NCI-H1105 treated with DMSO at 0.1 percent for 48 hours (cell line): ENCODE data around the gene CCR3.

Experiments
- DNase-seq: peaks from one replicate; lab custom pipeline; 2025; lab: John Stamatoyannopoulos, UW

CCR3 gene

DNA sequence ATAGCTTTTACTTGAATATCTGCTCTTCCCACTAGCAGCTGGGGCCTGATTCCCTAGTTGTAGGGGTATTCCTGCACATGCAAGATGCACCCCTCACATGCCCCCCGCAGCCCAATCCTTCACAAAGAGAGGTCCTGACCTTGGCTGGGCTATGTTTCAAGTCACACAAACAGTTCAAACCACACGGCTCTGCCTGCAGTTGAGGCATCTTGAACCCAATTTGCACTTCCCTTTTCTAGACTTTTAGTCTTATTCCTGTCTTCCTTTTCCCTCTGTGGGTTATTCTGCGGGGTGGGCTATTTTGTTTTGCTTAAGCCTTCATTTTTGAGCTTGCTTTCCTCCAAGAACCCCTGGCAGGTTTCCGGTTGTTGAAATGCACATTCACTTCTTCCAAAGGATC, 20.9 kb upstream of the CCR3 start:
- no peak for DNase-seq

DNA sequence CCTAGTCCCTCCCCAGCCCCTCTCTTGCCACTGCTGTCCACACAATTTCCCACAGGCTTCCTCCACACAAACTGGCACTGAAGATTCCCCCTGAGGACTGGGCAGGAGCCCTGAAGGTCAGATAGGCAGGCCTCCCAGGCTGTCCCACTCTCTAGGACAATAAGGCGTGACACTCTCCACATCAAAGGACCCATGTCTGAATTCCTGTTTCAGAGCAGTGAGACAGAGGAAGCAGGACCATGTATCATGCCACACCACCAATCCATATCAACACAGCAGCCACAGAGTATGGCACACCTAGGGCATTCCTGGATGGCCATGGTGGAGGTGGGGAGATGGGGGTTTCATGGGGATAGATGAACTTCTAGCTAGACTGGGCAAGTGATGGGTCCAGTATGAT, 20.3 kb upstream of the CCR3 start:
- DNase-seq: no peak

DNA sequence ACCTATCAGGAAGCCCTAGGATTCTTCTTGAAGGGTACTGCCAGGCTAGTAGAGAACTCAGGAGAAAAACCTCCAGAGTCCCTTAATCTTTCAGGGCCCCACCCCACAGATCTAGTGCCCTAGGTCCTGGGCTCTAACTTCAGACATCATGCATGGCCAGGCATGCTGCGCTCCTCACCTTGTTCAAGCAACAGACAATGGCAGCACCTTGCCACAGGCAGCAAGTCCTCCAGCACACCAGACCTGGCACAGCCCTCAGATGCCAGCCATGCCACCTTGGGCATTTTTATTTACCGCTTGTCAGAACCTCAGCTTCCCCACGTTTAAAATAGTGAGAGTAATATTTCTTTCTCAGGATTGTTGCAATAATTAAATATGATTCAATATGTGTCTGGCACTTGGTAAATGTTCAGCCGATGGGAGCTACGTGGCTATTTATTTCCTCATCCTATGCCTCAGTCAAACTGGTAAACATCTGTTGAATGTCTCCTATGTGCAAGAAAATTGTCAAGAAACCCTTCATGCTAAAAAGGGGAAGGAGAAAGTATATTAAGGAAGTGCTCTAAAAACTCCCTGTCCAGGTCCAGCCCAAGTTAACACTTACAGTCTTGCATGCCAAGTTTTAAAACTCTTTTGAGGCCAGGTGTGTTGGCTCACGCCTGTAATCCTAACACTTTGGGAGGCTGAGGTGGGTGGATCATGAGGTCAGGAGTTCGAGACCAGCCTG, 19.7 kb upstream of the CCR3 start:
- DNase-seq: no peak

DNA sequence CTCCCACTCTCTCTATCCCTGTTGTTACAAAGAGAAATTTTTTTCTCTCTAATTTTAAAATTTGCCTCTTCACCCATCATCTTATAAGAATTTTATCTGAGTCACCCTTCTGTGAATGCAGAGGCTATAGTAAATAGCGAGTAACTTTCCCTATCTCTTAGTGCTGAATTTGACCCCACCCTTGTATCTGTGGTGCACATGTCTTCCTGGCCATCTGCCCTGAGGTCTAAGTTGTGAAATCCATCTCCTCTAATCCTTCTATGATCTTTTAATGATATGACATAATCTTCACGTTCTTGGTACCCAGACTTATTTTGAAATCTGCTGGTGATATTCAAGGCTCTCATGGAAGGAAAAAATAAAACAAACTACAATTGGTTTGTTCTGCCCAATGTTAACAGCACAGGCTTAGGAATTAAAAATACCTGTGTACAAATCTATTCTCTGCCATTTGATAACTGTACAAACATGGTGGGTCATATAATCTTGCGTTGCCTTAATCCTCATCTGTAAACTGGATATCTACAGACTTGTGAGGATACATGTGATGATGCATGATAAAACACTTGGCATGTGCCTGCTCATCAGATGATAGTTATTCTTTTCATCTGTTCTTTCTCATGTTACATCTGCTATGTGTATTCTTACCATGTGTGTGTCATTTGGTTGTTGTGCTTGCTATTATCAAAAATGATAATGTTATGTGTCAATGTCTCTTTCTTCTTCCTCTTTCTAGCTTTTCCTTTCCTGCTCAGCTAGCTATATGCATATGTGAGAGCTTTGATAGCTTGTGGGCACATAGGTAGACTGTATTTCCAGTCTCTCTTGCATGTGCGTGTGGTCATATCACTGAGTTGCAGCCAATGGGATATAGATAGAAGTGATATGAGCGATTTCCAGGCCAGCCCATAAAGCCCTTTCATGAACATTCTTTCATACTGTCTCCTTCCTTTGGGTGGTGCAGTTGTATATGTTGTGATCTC, 13.7 kb upstream of the CCR3 start:
- DNase-seq: no peak

DNA sequence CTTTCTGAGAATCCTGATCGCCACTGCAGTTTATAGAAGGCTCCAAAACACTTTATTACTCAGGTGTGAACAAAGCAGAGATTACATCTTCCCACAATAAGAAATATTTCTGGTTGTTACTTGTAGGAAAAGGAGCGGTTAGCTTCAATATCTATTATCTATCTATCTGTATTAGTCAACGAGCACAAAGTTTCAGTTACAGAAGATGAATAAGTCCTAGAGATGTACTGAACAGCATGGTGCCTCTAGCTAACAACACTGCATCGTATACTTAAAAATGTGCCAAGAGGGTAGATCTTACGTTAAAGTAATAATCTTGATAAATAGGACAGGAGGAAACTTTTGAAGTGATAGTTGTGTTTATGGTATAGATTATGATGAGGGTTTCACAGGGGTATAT, 10.9 kb upstream of the CCR3 start:
- no peak for DNase-seq

DNA sequence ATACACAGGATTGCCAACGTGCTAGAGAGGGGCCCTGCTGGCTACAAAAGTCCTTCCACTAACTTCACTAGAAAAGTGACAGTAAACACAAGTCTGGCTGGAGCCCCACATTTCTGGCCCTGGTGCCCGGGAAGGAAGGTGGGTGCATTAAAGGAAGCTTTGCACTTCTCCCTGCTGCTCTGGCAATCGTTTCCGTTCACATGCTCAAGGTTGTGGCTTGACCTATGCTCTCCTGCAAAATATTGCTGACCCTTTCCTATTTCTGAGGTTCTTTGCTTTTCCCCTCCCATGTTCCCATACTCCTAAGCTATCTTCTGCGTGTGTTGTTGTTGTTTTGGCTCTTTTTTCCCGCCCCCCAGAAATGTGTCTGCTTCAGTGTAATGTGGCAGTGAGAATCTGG, 9.1 kb upstream of the CCR3 start:
- DNase-seq: no peak

DNA sequence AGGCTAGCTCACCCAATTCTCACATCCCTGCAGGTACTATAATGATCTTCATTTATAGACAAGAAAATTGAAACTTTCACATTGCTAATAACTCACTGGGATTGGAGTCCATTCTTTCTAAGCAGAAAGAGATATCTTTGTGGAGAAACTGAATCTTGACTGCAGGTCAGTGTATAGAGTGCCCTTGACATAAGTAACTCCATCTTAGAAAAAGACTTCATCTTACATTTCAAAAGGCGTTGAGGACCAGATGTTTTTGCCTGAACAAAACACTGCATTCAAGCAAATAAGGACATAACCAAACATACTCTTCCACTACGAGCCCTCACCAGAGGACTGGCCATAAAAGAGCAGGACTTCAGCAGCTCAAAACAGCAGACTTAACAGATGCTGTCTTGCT, 6.8 kb upstream of the CCR3 start:
- DNase-seq: no peak

DNA sequence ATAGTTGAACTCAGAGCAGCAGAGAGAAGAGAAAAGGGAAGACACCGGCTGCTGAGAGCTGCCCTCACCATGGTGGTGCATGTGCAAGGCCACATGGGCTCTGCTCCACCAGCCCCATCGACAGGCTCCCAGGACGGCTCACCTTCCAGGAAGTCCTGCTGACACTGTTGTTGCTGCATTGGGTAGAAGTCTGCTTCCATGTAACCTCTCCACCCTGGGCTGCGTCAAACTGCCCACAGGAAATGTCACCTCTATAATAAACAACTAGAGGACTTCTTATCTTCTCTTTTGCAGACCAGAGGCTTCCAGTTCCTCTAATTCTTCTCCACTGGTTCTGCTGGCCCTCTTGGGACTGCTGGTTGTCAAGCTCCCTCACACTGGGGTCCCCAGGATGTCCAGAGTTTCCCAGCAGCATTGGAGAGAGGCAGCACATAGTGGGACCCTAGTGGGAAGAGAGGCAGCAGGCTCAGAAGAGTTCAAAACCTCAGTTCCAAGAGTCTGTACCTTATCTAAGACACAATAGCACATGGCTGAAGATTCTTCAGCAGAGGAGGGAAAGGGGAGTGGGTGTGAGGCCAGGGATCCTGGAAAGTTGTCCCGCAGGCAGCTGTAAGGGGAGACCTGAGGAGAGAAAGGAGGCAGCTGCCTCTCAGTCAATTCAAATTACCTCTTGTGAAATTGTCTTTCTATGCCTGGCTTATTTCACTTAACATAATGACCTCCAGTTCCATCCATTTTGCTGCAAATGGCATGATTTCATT, 5.8 kb upstream of the CCR3 start:
- no peak for DNase-seq

DNA sequence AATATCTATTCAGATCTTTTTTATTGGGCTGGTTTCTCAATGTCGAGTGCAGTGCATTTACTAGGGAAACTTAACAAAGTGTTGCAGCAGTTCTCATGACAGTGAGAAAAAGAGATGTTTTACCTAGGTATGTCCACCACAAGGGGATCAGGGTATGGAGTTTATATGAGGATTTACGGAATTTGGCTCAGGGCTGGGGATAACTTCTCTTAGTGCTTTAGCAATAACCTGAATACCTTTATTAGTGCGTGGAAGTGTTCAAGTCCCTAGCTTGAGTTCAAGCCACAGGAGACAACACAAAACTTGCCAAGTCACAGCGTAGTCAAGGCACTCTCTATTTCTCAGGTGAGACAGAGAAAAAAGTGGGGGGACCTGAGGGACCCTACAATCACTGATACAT, 3.9 kb upstream of the CCR3 start:
- DNase-seq: no peak

DNA sequence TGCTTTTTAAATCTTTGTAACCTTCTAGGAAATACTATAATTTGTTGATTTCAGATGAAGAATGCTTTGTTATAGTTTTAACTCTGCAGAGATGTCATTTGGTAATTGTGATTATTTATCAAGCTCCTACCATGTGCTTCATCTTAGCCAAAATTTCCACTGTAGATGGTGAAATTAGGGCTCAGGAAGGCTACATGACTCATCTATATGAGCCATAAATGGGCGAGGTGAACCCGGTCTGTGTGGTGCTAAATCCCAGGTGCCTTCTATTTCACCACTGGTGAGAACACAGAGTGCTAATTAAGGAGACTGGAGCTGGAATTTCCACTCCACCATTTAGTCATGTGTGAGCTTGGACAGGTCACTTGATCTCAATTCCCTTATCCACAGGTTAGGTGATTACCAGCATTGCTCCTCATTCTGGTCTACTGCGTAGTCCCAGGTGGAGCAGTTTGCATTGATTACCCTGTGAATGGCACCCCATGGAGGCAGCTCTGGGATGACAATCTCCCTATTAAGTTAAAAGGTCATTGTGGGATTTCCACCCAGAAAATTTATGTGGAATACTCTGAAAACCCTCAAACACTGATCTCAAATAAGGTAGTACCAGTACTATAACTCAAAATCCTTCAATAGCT, 2.8 kb upstream of the CCR3 start:
- DNase-seq: no peak

DNA sequence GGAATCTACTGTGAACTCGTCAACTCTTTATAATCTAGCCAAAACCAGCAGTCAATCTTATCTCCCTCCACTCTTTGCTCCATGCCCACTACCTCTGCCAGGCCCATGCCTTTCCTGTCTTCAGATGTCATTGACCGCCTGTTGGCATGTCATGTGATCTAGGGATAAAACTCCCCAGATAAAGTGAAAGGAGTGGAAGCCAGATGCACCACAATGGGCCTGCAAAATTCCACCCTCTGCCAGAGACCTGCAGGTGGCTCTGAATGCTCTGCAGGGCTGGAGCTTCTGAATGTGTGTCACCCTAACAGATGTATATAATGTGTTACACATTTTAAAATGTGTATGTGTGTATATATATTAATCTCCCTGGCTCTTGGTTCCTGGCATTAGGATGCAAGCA, 2.3 kb upstream of the CCR3 start:
- DNase-seq: no peak

DNA sequence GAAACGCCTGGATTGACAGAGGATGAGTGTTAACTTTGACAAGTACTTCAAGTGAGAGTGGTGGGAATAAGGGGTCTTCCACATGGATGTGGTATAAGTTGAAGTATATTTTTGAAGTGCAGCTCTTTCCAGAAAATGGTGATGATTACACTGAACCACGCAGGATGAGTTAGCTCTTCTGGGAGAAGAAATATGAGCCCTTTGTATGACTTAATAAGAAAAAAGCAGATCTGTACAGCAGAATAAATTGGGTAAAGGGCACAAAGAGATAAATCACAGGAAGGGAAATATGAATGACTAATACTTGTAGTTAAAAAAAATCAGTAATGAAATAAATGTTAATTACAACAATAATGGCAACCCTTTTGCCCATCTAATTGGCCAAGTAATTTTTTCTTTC, 1.3 kb downstream of the CCR3 start:
- DNase-seq: no peak

DNA sequence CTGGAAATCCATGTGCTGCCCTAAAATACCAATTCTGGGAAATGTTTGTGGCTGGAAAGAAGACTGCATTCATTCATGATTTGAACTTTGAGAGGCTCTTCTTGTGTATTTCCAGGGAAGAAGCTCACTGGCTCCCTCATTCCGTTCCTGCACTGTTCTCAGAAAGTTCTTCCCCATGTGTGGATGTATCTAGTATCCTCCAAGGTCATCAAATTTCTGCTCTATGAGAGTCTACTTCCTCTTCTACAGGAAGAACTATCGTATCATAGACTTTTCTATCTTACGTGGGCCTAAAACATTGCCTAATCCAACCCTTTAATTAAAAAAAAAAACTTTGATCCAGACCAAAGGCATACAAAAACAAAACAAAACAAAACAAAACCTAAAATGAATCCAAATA, 2.9 kb downstream of the CCR3 start:
- DNase-seq: no peak

DNA sequence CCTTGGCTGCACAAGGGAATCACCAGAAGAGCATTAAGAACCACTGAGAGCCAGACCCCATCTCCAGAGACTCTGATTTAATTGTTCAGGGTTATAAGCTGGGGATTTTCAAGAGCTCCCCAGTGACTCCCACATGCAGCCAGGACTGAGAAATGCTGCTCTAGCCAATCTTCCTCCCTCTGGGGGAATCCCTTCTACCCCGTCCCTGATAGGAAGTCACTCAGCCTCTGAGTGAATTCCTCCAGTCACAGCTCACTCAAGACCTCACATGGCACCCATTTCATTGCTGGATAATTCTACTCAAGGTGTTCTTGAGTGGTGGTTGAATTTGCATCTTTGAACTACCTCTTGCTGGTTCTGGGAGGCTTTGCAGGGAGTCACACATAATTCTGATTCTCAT, 10.7 kb downstream of the CCR3 start:
- no peak for DNase-seq

DNA sequence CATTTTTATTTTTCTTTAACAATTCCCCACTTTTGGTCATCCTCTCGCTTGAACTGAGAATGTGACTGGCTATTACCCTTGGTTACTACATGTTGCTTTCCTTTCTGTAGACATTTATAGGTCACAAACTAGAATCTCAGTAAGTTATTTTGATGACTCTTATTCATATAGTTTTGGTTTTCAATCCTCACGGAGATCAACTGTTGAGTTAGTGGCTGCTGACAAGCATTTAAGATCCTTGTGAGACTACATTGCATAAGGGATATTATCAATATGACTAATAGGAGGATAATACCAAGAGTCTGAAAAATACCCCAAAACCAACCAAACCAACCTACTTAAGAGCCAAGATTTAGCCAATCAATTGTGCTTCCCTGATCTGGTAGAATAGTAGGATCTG, 16.3 kb downstream of the CCR3 start:
- no peak for DNase-seq

DNA sequence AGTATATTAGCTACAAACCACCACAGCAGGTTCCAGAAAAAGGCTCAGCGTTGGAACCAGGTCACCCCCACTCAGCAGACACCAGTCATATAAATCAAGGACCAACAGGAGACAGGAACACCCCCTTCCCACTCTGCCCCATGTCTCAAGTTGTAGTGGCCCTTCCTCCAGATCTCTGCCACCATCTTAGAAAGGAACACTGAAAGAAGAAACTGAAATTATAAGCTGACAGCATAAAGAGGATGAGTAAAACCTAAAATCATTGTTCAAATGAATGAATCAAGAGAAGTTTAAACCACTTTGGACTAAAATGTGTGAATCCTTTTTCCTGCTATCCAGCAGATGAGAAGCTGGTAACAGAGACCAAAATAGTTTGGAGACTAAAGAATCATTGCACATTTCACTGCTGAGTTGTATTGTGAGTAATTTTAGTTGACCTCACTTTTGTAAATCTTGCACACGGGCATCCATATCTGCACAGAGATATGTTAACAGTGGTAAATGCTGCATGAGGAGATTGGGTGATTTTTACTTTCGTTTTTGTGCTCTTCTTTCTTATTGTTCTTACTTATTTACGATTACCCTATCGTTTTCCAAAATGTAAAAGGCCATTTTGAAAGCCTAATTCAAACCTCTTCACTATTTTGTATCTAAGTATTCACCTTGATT, 19.8 kb downstream of the CCR3 start:
- DNase-seq: no peak

DNA sequence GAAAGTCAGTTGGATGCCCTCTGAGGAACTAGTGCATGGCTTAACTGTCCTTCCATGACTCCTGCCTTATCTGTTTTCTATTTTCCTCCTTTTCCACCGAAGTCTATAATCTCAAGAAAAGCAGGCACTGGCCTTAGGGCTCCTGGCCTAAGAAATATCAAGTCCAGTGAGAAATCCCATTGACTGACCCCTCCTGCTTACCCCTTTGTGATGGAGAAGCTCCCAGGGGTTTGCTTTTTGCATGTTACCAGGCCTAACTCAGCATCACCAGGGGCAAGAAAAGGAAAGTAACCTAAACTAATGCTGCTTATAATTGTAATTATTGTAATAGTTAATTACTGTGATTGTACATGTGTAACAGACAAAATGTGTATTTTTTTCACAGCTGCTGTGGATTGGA, 21.7 kb downstream of the CCR3 start:
- DNase-seq: no peak

DNA sequence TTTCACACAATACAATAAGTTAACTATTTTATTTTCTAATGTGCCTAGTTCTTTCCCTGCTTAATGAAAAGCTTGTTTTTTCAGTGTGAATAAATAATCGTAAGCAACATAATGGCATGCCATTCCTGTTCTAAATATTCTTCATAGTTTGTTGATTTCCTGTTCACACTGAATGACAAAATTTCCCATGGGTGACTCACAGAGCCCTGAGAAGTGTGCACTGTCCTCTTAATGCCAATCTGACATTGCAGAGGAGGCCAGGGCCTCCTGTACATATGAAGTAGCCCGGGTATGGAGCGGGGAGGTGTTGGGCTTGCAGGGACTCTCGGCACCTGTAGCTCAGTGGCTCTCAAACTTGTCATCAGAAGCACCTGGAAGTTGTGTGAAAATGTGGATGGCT, 24.3 kb downstream of the CCR3 start:
- no peak for DNase-seq

DNA sequence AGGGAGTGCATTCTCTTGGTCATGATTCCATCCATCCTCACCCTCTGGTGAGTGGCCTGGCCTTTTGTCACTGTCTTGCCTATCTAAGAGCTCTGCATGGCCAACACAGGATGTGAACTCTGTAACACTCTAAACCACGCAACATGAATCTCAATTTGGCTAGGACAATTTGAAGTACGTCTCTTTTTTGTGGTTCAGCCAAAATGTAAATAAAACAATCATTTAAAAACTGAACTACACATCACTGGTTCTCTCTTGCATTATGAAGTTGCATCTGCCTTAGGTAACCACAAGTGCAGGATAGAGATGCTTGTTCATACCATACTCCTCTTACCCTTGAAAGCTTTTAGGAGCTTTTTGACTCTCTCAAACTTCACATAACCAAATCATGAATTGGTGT, 27.3 kb downstream of the CCR3 start:
- DNase-seq: no peak

DNA sequence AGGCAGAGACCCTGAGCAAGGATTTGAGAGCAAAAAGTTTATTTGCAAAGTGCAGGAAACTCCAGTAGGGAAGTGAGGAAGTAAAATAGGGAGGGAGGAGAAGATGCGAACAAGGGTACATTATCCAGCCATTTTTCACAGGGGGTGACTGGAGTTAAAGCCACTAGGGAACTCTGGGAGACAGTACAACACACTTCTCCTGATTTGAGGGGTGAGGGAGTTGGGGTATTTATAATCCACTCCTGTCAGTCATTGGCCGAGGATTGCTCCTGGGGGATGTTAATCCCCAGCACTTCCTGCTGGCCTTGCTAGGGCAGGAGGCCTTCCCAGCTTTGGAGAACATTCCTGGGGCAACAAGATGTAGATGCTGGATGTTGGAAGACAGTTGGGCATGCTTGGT, 28.2 kb downstream of the CCR3 start:
- DNase-seq: no peak

DNA sequence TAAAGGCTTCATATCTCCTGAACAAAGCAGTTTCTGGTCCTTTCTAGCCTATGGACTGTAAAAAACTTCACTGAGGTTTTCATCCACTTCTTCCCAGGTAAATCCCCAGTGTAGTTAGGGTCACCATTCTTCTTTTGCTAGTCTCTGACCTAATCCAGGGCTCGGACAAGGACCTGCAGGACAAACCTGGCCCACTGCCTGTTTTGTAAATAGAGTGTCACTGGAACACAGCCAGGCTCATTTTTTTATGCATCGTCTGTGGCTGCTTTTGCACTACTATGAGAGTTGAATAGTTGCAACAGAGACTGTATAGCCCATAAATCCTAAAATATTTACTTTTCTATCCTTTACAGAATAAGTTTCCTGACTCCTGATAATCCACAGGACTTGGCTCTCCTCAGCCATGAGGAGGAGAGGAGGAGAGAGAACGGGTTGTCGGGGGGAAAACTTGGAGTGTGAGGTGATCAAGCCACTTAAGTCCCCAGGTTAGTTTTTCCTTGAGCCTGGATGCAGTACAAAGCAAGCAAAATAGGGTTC, 29.0 kb downstream of the CCR3 start:
- no peak for DNase-seq
